A549 (cell line): ENCODE measurements around the gene METTL1. TPM values are rescaled to one million over a fixed set of nuclear protein-coding genes. Genes with fewer than 3 reads are reported as not detected.

Experiments used
- ATAC-seq, 2 experiments: fragments of 200-7000 bp in 1 of 2; fragments of >200 bp in 1 of 2; cut with Nextera tagmentation in 1 of 2; cut with Tn5 transposase in 1 of 2; 3 replicates each; pipeline versions ENCODE4 v1.8.0 to v1.9.1; 2018 to 2020; ENCODE audit warnings: mild to moderate bottlenecking in 1 of 2, moderate library complexity in 1 of 2
- CTCF ChIA-PET: fragments of 300-600 bp; sonication (Branson Sonifier 250); formaldehyde crosslinking; extraction: SDS; loops from one replicate; lab custom pipeline; 2021; ENCODE audit warnings: antibody characterized with exemption, inconsistent platforms; lab: Yijun Ruan, JAX
- POLR2A ChIA-PET: fragments of 350-600 bp; formaldehyde crosslinking; extraction: SDS; loops from one replicate; lab custom pipeline; 2021; ENCODE audit warnings: antibody characterized with exemption, inconsistent platforms; lab: Yijun Ruan, JAX
- DNase-seq, 2 experiments: peaks; one replicate each; pipeline versions ENCODE4 v3.0.0 to v3.0.0-alpha.2; 2011 to 2016; ENCODE audit warnings: low read depth in 1 of 2, low spot score in 1 of 2
- FAIRE-seq: peaks from 2 replicates; lab custom pipeline; 2011; peaks lifted over from hg19 to GRCh38; lab: Jason Lieb, UNC
- H3K27ac ChIP-seq, 2 experiments: fragments of >200 bp; sonication (Bioruptor Twin); formaldehyde crosslinking; 3 replicates each; pipeline ENCODE4 v1.5.1; 2016 to 2017
- H3K4me1 ChIP-seq: fragments of >200 bp; sonication (Bioruptor Twin); formaldehyde crosslinking; 3 replicates; pipeline ENCODE4 v1.6.1; 2016
- H3K4me2 ChIP-seq: fragments of >200 bp; sonication (Bioruptor Twin); formaldehyde crosslinking; 3 replicates; pipeline ENCODE4 v1.6.1; 2016
- H3K4me3 ChIP-seq: fragments of >200 bp; sonication (Bioruptor Twin); formaldehyde crosslinking; 3 replicates; pipeline ENCODE4 v1.5.1; 2016
- H3K9me3 ChIP-seq: fragments of >200 bp; sonication (Bioruptor Twin); formaldehyde crosslinking; 3 replicates; pipeline ENCODE4 v1.6.1; 2016
- CEBPB ChIP-seq, 2 experiments: fragments of >200 bp in 1 of 2; sonication (Bioruptor Twin) in 1 of 2; formaldehyde crosslinking in 1 of 2; IDR thresholded peaks; 2 replicates each; pipeline ENCODE4 v1.6.1; 2012 to 2016
- CHD2 ChIP-seq: fragments of 150-350 bp; IDR thresholded peaks from 2 replicates; pipeline ENCODE4 v1.6.1; 2014; ENCODE audit warnings: low read length; ENCODE audit not compliant: partially characterized antibody
- CHD4 ChIP-seq: fragments of 200-600 bp; sonication (generic); IDR thresholded peaks from 2 replicates; pipeline ENCODE4 v1.6.1; 2016; ENCODE audit warnings: antibody characterized with exemption, mild to moderate bottlenecking, borderline replicate concordance
- ELK1 ChIP-seq: fragments of 150-350 bp; IDR thresholded peaks from 2 replicates; pipeline ENCODE4 v1.6.1; 2014; ENCODE audit warnings: low read depth, mild to moderate bottlenecking, low read length
- ESRRA ChIP-seq: fragments of 150-350 bp; IDR thresholded peaks from 2 replicates; pipeline ENCODE4 v1.6.1; 2014; ENCODE audit warnings: mild to moderate bottlenecking, low read length, borderline replicate concordance
- GATA3 ChIP-seq: IDR thresholded peaks from 2 replicates; pipeline ENCODE4 v1.6.1; 2012; ENCODE audit warnings: borderline replicate concordance
- HEYL ChIP-seq: fragments of 250-450 bp; sonication (Bioruptor Pico); IDR thresholded peaks from 2 replicates; pipeline ENCODE4 v1.8.0; 2021; ENCODE audit warnings: mild to moderate bottlenecking, moderate library complexity
- JUN ChIP-seq, 2 experiments: fragments of >200 bp; sonication (Bioruptor Twin); formaldehyde crosslinking; IDR thresholded peaks; 2 replicates in 1 of 2; 3 replicates in 1 of 2; pipeline ENCODE4 v1.6.1; 2016 to 2017
- KDM1A ChIP-seq: fragments of 200-600 bp; sonication (generic); IDR thresholded peaks from 2 replicates; pipeline ENCODE4 v1.6.1; 2016; ENCODE audit warnings: low read depth, mild to moderate bottlenecking
- KDM5A ChIP-seq: fragments of 200-600 bp; sonication (generic); IDR thresholded peaks from 2 replicates; pipeline ENCODE4 v1.6.1; 2016; ENCODE audit warnings: antibody characterized with exemption, mild to moderate bottlenecking
- MAX ChIP-seq: IDR thresholded peaks from 2 replicates; pipeline ENCODE4 v1.6.1; 2012
- MAZ ChIP-seq: fragments of 150-350 bp; IDR thresholded peaks from 2 replicates; pipeline ENCODE4 v1.6.1; 2014; ENCODE audit warnings: antibody characterized with exemption, low read depth, low read length, borderline replicate concordance
- NPAS2 ChIP-seq: fragments of 250-450 bp; sonication (Bioruptor Pico); IDR thresholded peaks from 2 replicates; pipeline ENCODE4 v1.8.0; 2022; ENCODE audit warnings: mild to moderate bottlenecking, moderate library complexity, borderline replicate concordance
- POLR2AphosphoS2 ChIP-seq: conservative IDR thresholded peaks from 2 replicates; pipeline ENCODE4 v1.6.1; 2012; ENCODE audit warnings: low read length, improper control_type of control experiment, inconsistent platforms
- RCOR1 ChIP-seq: fragments of 150-350 bp; IDR thresholded peaks from 2 replicates; pipeline ENCODE4 v1.6.1; 2014; ENCODE audit warnings: antibody characterized with exemption, low read length, low read depth
- REST ChIP-seq: fragments of 200-600 bp; sonication (generic); IDR thresholded peaks from 2 replicates; pipeline ENCODE4 v1.6.1; 2016; ENCODE audit warnings: antibody characterized with exemption, mild to moderate bottlenecking, moderate library complexity
- TP53 ChIP-seq: fragments of 250-450 bp; sonication (Bioruptor Pico); IDR thresholded peaks from 2 replicates; pipeline ENCODE4 v1.5.0; 2021; ENCODE audit warnings: mild to moderate bottlenecking, moderate library complexity
- ZC3H11A ChIP-seq: fragments of 450-650 bp; IDR thresholded peaks from 2 replicates; pipeline ENCODE4 v1.6.1; 2014; ENCODE audit warnings: antibody characterized with exemption, mild to moderate bottlenecking
- ZSCAN20 ChIP-seq: fragments of 250-450 bp; sonication (Bioruptor Pico); IDR thresholded peaks from 2 replicates; pipeline ENCODE4 v1.8.0; 2022; ENCODE audit warnings: mild to moderate bottlenecking, moderate library complexity
- WGBS: methylation state at CpG from one replicate; pipeline ENCODE4 v1.1.6; 2017; ENCODE audit errors: missing lambda C conversion rate; 5-methylcytosine and 5-hydroxymethylcytosine counted together
- polyA plus RNA-seq, 4 experiments: library from polyadenylated mRNA; depleted of rRNA in 3 of 4; stranded (reverse); fragments of >200 nt; fragmentation: RNase III in 1 of 4; extraction: RNeasy Plus Mini Kit Qiagen cat#74134 plus additional on column Dnase treatment in 1 of 4; gene quantifications; 2 replicates in 3 of 4; 3 replicates in 1 of 4; pipeline ENCODE4 v1.2.3, GENCODE V29; 2011 to 2017
- TF ChIP-seq, protein P1 (sequence below): fragments of >200 bp; sonication (Bioruptor Twin); formaldehyde crosslinking; IDR thresholded peaks from 3 replicates; pipeline ENCODE4 v1.6.1; 2016
- TF ChIP-seq, protein P2 (sequence below): IDR thresholded peaks from 2 replicates; pipeline ENCODE4 v1.6.1; 2012; ENCODE audit warnings: low read depth, borderline replicate concordance
- TF ChIP-seq, protein P3 (sequence below): fragments of 250-450 bp; sonication (Bioruptor Pico); IDR thresholded peaks from 2 replicates; pipeline ENCODE4 v1.5.0; 2020; ENCODE audit warnings: low read depth, mild to moderate bottlenecking, moderate library complexity

The METTL1 gene
- polyA plus RNA-seq, 2 of the 4 experiments (the other 2 are of a cell fraction), result 55.2 to 60.2 TPM

GRCh38 chr12:57740656-57741412 is 31.1 kb downstream of the METTL1 start:
- POLR2A ChIA-PET, result no interaction called here
- no peak for FAIRE-seq
- WGBS, result 81% methylated on average over 5 of the region's 5 CpGs
- H3K4me3 ChIP-seq, result no peak overlapping the region
- no peak overlapping the region for H3K27ac ChIP-seq
- TF ChIP-seq POLR2AphosphoS2, result no peak
- no peak for TF ChIP-seq CHD4
- TF ChIP-seq, protein P1, sequence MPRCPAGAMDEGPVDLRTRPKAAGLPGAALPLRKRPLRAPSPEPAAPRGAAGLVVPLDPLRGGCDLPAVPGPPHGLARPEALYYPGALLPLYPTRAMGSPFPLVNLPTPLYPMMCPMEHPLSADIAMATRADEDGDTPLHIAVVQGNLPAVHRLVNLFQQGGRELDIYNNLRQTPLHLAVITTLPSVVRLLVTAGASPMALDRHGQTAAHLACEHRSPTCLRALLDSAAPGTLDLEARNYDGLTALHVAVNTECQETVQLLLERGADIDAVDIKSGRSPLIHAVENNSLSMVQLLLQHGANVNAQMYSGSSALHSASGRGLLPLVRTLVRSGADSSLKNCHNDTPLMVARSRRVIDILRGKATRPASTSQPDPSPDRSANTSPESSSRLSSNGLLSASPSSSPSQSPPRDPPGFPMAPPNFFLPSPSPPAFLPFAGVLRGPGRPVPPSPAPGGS, result no peak
- TF ChIP-seq ZC3H11A, result no peak
- no peak for TF ChIP-seq ZSCAN20 (CRISPR knock-in tag)
- TF ChIP-seq MAX, result no peak
- TF ChIP-seq, protein P2, sequence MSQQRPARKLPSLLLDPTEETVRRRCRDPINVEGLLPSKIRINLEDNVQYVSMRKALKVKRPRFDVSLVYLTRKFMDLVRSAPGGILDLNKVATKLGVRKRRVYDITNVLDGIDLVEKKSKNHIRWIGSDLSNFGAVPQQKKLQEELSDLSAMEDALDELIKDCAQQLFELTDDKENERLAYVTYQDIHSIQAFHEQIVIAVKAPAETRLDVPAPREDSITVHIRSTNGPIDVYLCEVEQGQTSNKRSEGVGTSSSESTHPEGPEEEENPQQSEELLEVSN, result no peak
- TF ChIP-seq NPAS2 (CRISPR knock-in tag), result no peak
- TF ChIP-seq, all 56 proteins: peak for 0
- CTCF ChIA-PET, result interaction anchor here (0.6 to 10.7 kb wide), 8 partner anchors 9 to 282 kb away, joined by 3 to 242 read pairs (median 4); partner anchors contain the start of gene OS9
- ATAC-seq, result no peak
- no peaks in the 10 kb centered on the region for H3K9me3 ChIP-seq
- no peak overlapping the region for H3K4me2 ChIP-seq
- H3K4me1 ChIP-seq, result peaks cover 35% of the 10 kb centered on the region
- no peak for DNase-seq

DNA sequence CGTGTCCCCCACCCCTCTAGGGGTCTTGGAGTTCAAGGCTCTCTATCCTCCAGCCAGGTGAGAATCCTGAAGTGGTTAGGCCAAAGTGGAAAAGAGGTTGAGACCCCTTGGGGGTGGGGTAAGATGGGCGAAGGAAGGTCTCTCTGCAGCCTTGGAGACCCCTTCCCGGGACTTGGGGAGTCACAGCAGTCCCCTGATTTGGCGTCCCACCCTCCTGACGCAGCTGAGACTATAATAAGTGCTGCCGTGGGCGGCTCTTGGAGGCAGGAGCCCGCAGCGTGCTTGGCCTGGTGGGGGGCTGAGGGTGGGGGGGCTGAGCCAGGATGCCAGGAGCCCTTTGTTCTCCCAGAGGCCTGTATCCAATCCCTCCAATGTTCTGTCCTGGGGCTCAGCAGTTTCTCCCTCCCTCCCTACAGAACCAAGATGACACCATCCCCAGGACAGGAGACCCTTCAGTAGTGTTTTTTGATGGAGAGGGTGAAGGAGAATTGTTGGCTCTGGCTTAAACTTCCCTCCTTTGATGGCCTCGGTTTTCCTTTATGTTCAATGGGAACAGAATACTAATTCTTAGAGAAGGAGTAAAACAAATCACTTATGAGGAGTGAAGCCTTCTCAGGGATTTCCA is 31.9 kb downstream of the METTL1 start:
- Histone ChIP-seq H3K9me3 (no peaks in the 10 kb centered on the region), H3K4me2 (no peak overlapping the region), H3K4me1 (peaks cover 32% of the 10 kb centered on the region), H3K4me3 (no peak overlapping the region), H3K27ac (no peak overlapping the region)
- 66% methylated on average over 8 of the region's 10 CpGs for WGBS
- ChIA-PET POLR2A (no interaction called here), CTCF (interaction anchor here (1.3 to 10.7 kb wide), 4 partner anchors 16 to 281 kb away, joined by 5 to 242 read pairs (median 10); no protein-coding TSS in a partner anchor)
- no peak for ATAC-seq
- no peak for FAIRE-seq
- DNase-seq, result no peak
- TF ChIP-seq RCOR1 (no peak), MAZ (no peak)

GRCh38 chr12:57739387-57739786 is 32.5 kb downstream of the METTL1 start:
- ChIA-PET POLR2A (no interaction called here), CTCF (interaction anchor here (0.7 to 10.7 kb wide), 3 partner anchors 11 to 253 kb away, joined by 4 to 242 read pairs (median 4); no protein-coding TSS in a partner anchor)
- Histone ChIP-seq H3K4me2 (no peak overlapping the region; the same call in 2 of the 3 replicates), H3K9me3 (no peaks in the 10 kb centered on the region), H3K4me3 (no peak overlapping the region), H3K27ac (no peak overlapping the region), H3K4me1 (peaks cover 32% of the 10 kb centered on the region)
- no peak for FAIRE-seq
- 30% methylated on average over 7 of the region's 7 CpGs for WGBS
- no peak for DNase-seq
- no peak for ATAC-seq
- TF ChIP-seq ELK1 (no peak), HEYL (CRISPR knock-in tag) (no peak), TP53 (CRISPR knock-in tag) (no peak), GATA3 (no peak), NPAS2 (CRISPR knock-in tag) (no peak), MAX (no peak), ESRRA (no peak), POLR2AphosphoS2 (no peak), REST (no peak), CEBPB (IDR thresholded peaks at IDR 0.05) (no peak), CHD2 (no peak), KDM5A (no peak), KDM1A (no peak), JUN (IDR thresholded peaks at IDR 0.05) (no peak)
- TF ChIP-seq, protein P3, sequence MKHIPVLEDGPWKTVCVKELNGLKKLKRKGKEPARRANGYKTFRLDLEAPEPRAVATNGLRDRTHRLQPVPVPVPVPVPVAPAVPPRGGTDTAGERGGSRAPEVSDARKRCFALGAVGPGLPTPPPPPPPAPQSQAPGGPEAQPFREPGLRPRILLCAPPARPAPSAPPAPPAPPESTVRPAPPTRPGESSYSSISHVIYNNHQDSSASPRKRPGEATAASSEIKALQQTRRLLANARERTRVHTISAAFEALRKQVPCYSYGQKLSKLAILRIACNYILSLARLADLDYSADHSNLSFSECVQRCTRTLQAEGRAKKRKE, result no peak
